Heart left ventricle (tissue), 13 donors: ENCODE data around the gene PHF24.

Source experiments
- POLR2A ChIP-seq, 2 donors: fragments of 450-650 bp; IDR thresholded peaks; one replicate each; pipeline ENCODE4 v1.6.1; 2017; ENCODE audit warnings: antibody characterized with exemption in 2 of 2, mild to moderate bottlenecking in 2 of 2, moderate library complexity in 2 of 2
- TF ChIP-seq, protein P1 (sequence below), 12 donors: fragments of 200-600 bp; sonication (generic) in 4 of 12; IDR thresholded peaks; one replicate each; pipeline versions ENCODE4 v1.5.0 to v1.8.0; 2018 to 2022; ENCODE audit warnings: antibody characterized with exemption in 12 of 12, mild to moderate bottlenecking in 5 of 12
- donor health status: ischemic (EF 13 %, LVEDD 7.1; RV severe dilation, severe dysfunction).
- donor health status: DM: no; HTN: yes; CAD: no.
- donor health status: DM: no; HTN: no; CAD: no.
- donor health status: ischemic (EF 25% LVEDD 6.9; RV normal size, moderate dysfunction).
- donor health status: ischemic (EF 25% LVEDD 5.7; RV mildly dilated, moderate dysfunction).
- donor health status: ischemic (EF 35%, LVEDD 5.7; RV mildly dilated, moderate dysfunction).
- donor health status: nonischemic (EF 11% LVEDD 7.7; RV severe dilation, severe dysfunction).
- donor health status: DM: yes; HTN: yes; CAD: no.
- donor health status: PGD.
- donor health status: ischemic (EF 29% LVEDD 5.4; RV normal size, mild dysfunction).
- donor health status: nonischemic (EF 23%, LVEDD 6.1; RV moderate dilation, normal function).

DNA sequence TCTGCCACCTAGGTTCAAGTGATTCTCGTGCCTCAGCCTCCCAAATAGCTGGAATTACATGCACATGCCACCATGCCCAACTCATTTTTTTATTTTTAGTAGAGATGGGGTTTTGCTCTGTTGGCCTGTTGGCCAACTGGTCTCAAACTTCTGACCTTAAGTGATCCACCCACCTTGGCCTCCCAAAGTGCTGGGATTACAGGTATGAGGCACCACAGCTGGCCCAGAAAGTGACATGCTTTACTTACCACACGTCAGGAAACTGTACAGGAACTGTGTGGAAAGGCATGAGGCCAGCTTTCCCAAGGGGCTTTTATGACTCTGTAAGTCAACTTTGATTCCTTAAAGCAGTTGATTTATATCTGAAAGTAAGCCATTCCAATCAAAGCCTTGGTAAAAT lies 56.4 kb downstream of the PHF24 start:
- TF ChIP-seq, protein P1, sequence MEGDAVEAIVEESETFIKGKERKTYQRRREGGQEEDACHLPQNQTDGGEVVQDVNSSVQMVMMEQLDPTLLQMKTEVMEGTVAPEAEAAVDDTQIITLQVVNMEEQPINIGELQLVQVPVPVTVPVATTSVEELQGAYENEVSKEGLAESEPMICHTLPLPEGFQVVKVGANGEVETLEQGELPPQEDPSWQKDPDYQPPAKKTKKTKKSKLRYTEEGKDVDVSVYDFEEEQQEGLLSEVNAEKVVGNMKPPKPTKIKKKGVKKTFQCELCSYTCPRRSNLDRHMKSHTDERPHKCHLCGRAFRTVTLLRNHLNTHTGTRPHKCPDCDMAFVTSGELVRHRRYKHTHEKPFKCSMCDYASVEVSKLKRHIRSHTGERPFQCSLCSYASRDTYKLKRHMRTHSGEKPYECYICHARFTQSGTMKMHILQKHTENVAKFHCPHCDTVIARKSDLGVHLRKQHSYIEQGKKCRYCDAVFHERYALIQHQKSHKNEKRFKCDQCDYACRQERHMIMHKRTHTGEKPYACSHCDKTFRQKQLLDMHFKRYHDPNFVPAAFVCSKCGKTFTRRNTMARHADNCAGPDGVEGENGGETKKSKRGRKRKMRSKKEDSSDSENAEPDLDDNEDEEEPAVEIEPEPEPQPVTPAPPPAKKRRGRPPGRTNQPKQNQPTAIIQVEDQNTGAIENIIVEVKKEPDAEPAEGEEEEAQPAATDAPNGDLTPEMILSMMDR (IDR thresholded peaks at IDR 0.05) = no peak
- TF ChIP-seq POLR2A (IDR thresholded peaks at IDR 0.05) = no peak
